ENCODE data around the gene BEST2. TPM values are rescaled to one million over a fixed set of nuclear protein-coding genes. Genes with fewer than 3 reads are reported as not detected.
"Not testable (repeated sequence)": the region's sequence is repeated elsewhere in the genome, so short reads cannot be mapped to it uniquely, and the experiment has no call there.

BEST2 gene
- total RNA-seq, 1 experiment from 2014 or later = 3.3 TPM

GRCh38 chr19:12723641-12724426 lies 27.8 kb upstream of the BEST2 start, which contains the start of gene TNPO2:
Gene TNPO2 (minus strand): TSS chr19:12723932. CDS start chr19:12720977, 2,955 bp downstream.
- H3K27ac Mint-ChIP-seq = peak within 1 kb of the TSS; percentile 99
- no peaks in the 10 kb centered on the region for H3K9me3 Mint-ChIP-seq
- DNase-seq (ENCODE audit: low spot score) (peak; percentile 89), ATAC-seq (peak; percentile 57)
- POLR2A ChIA-PET = interaction anchor here (1.1 to 5.4 kb wide), 4 partner anchors 12 to 161 kb away, joined by 3 to 44 read pairs (median 4); partner anchors contain the start of genes GET3 and TRIR
- CTCF ChIA-PET = interaction anchor here (0.8 to 4.4 kb wide), 13 partner anchors 10 to 161 kb away, joined by 3 to 35 read pairs (median 5); no protein-coding TSS in a partner anchor
- H3K4me1 Mint-ChIP-seq = peaks cover 23% of the 10 kb centered on the region
- TF ChIP-seq ERG (CRISPR knock-in tag; IDR thresholded peaks at IDR 0.05) (no peak), TCF7 (CRISPR knock-in tag; IDR thresholded peaks at IDR 0.05; ENCODE audit: low read depth) (no peak), ZBTB43 (CRISPR knock-in tag; IDR thresholded peaks at IDR 0.05) (0 out of 2 replicates have a peak, but pooled peaks have one; percentile 27), ZNF232 (CRISPR knock-in tag; IDR thresholded peaks at IDR 0.05) (0 out of 2 replicates have a peak, but pooled peaks have one; percentile 20), FOXP4 (CRISPR knock-in tag; IDR thresholded peaks at IDR 0.05) (peak; percentile 49; the same call in 1 of the 2 replicates), SP1 (CRISPR knock-in tag; conservative IDR thresholded peaks at IDR 0.05) (peak; percentile 43; the same call in 1 of the 2 replicates), GABPB1 (CRISPR knock-in tag; IDR thresholded peaks at IDR 0.05) (0 out of 2 replicates have a peak, but pooled peaks have one; percentile 21), IRF2 (CRISPR knock-in tag; IDR thresholded peaks at IDR 0.05; ENCODE audit: borderline replicate concordance, low read depth) (no peak), MAX (CRISPR knock-in tag; IDR thresholded peaks at IDR 0.05) (peak; percentile 93), ZNF219 (CRISPR knock-in tag; IDR thresholded peaks at IDR 0.05; ENCODE audit: borderline replicate concordance) (no peak), USF2 (CRISPR knock-in tag; IDR thresholded peaks at IDR 0.05) (peak; percentile 80), CREM (CRISPR knock-in tag; IDR thresholded peaks at IDR 0.05) (peak; percentile 39), USF1 (CRISPR knock-in tag; IDR thresholded peaks at IDR 0.05) (peak; percentile 62; the same call in 1 of the 2 replicates), SMAD3 (CRISPR knock-in tag; IDR thresholded peaks at IDR 0.05; ENCODE audit: borderline replicate concordance) (peak; percentile 50), FOXK1 (CRISPR knock-in tag; IDR thresholded peaks at IDR 0.05) (0 out of 2 replicates have a peak, but pooled peaks have one; percentile 18), MYBL2 (CRISPR knock-in tag; IDR thresholded peaks at IDR 0.05) (peak; percentile 73; the same call in 1 of the 2 replicates)
- H3K27me3 Mint-ChIP-seq (ENCODE audit: low read depth) = no peaks in the 10 kb centered on the region
- peaks cover 10% of the 10 kb centered on the region for H3K36me3 Mint-ChIP-seq
- H3K4me3 Mint-ChIP-seq = peak within 1 kb of the TSS; percentile 93

- peaks cover 19% of the 10 kb centered on the region for H3K4me1 Mint-ChIP-seq
- H3K36me3 Mint-ChIP-seq = peaks cover 12% of the 10 kb centered on the region
- H3K9me3 Mint-ChIP-seq; DNase-seq (ENCODE audit: low spot score); H3K4me3 Mint-ChIP-seq; ATAC-seq; H3K27me3 Mint-ChIP-seq (ENCODE audit: low read depth); H3K27ac Mint-ChIP-seq: not testable (repeated sequence)
- POLR2A ChIA-PET = interaction anchor here (0.7 to 5.4 kb wide), 3 partner anchors 10 to 136 kb away, joined by 3 to 44 read pairs (median 4); partner anchors contain the start of genes GET3, PRDX2, THSD8 and TRIR
- CTCF ChIA-PET = interaction anchor here (0.6 to 2.4 kb wide), 5 partner anchors 32 to 375 kb away, joined by 3 to 7 read pairs (median 3); partner anchors contain the start of genes ZNF490 and ZNF791
Measured at GRCh38 chr19:12725612-12726011, 26.0 kb upstream of the BEST2 start.

Data from WTC11 (cell line).